ENCODE results near the gene ADARB1.

The ADARB1 gene

GRCh38 chr21:45234965-45235364 lies 160.6 kb downstream of the ADARB1 start:
- no peak for DNase-seq

GRCh38 chr21:45235488-45235887 lies 161.1 kb downstream of the ADARB1 start:
- no peak for DNase-seq

GRCh38 chr21:45236481-45236880 lies 162.1 kb downstream of the ADARB1 start:
- DNase-seq: no peak

- DNase-seq: no peak
Measured at GRCh38 chr21:45237401-45237800, 163.0 kb downstream of the ADARB1 start.

- DNase-seq: no peak
Measured at GRCh38 chr21:45241357-45241756, 167.0 kb downstream of the ADARB1 start.

GRCh38 chr21:45243603-45244002 lies 169.2 kb downstream of the ADARB1 start:
- no peak for DNase-seq

- no peak for DNase-seq
Measured at GRCh38 chr21:45244799-45245340, 170.5 kb downstream of the ADARB1 start.

GRCh38 chr21:45246386-45247320 lies 172.3 kb downstream of the ADARB1 start:
- no peak for DNase-seq

- no peak for DNase-seq
Measured at GRCh38 chr21:45248301-45248892, 174.0 kb downstream of the ADARB1 start.

GRCh38 chr21:45248893-45249381 lies 174.6 kb downstream of the ADARB1 start:
- DNase-seq: no peak

GRCh38 chr21:45249626-45250025 lies 175.2 kb downstream of the ADARB1 start:
- no peak for DNase-seq

- no peak for DNase-seq
Measured at GRCh38 chr21:45250272-45250671, 175.9 kb downstream of the ADARB1 start.

- no peak for DNase-seq
Measured at GRCh38 chr21:45250914-45251634, 176.7 kb downstream of the ADARB1 start.

GRCh38 chr21:45251635-45252447 lies 177.5 kb downstream of the ADARB1 start:
- no peak for DNase-seq

GRCh38 chr21:45252448-45252925 lies 178.1 kb downstream of the ADARB1 start:
- no peak for DNase-seq

- DNase-seq: no peak
Measured at GRCh38 chr21:45253180-45253579, 178.8 kb downstream of the ADARB1 start.

GRCh38 chr21:45253633-45254459 lies 179.5 kb downstream of the ADARB1 start:
- DNase-seq: no peak

GRCh38 chr21:45254460-45254930 lies 180.1 kb downstream of the ADARB1 start:
- DNase-seq: peak; percentile 14

GRCh38 chr21:45255381-45256020 lies 181.1 kb downstream of the ADARB1 start:
- peak; percentile 90 for DNase-seq
